Trophoblast cell (in vitro differentiated cells and primary cell): ENCODE results near the gene FXYD6.

ENCODE experiments used
- DNase-seq, 2 donors: peaks; one replicate each; pipeline ENCODE4 v3.0.0-alpha.2; 2016
- H2AFZ ChIP-seq: 2 replicates; pipeline ENCODE4 v1.6.1; 2013; ENCODE audit warnings: low read length, moderate library complexity, mild to moderate bottlenecking; ENCODE audit not compliant: insufficient read depth, poor library complexity
- H2AK5ac ChIP-seq: 2 replicates; pipeline ENCODE4 v1.6.1; 2013; ENCODE audit warnings: mild to moderate bottlenecking, low read length
- H2BK120ac ChIP-seq: 2 replicates; pipeline ENCODE4 v1.6.1; 2013; ENCODE audit warnings: low read length, mild to moderate bottlenecking, moderate library complexity; ENCODE audit not compliant: insufficient read depth, poor library complexity
- H2BK12ac ChIP-seq: 2 replicates; pipeline ENCODE4 v1.6.1; 2013; ENCODE audit warnings: mild to moderate bottlenecking, low read length, moderate library complexity
- H2BK5ac ChIP-seq: 2 replicates; pipeline ENCODE4 v1.6.1; 2013; ENCODE audit warnings: low read length, low read depth, moderate library complexity, mild to moderate bottlenecking; ENCODE audit not compliant: poor library complexity
- H3K14ac ChIP-seq: 2 replicates; pipeline ENCODE4 v1.6.1; 2013; ENCODE audit warnings: mild to moderate bottlenecking, low read length
- H3K18ac ChIP-seq: 2 replicates; pipeline ENCODE4 v1.6.1; 2013; ENCODE audit warnings: mild to moderate bottlenecking, low read length
- H3K23ac ChIP-seq: 2 replicates; pipeline ENCODE4 v1.6.1; 2013; ENCODE audit warnings: low read length
- H3K27ac ChIP-seq: 2 replicates; pipeline ENCODE4 v1.5.1; 2013; ENCODE audit warnings: low read depth, mild to moderate bottlenecking, inconsistent platforms, low read length, moderate library complexity
- H3K27me3 ChIP-seq: 2 replicates; pipeline ENCODE4 v1.6.1; 2013; ENCODE audit warnings: inconsistent platforms, mild to moderate bottlenecking, low read length, moderate library complexity; ENCODE audit not compliant: insufficient read depth
- H3K36me3 ChIP-seq, 2 experiments: 1 replicate in 1 of 2; 2 replicates in 1 of 2; pipeline ENCODE4 v1.6.1; 2013; ENCODE audit warnings: low read length in 2 of 2, mild to moderate bottlenecking in 2 of 2, moderate library complexity in 1 of 2; ENCODE audit not compliant: insufficient read depth in 2 of 2, control insufficient read depth in 1 of 2
- H3K4ac ChIP-seq: 2 replicates; pipeline ENCODE4 v1.6.1; 2013; ENCODE audit warnings: low read depth, mild to moderate bottlenecking, low read length, moderate library complexity
- H3K4me1 ChIP-seq, 2 experiments: 1 replicate in 1 of 2; 2 replicates in 1 of 2; pipeline ENCODE4 v1.6.1; 2013; ENCODE audit warnings: low read length in 2 of 2, mild to moderate bottlenecking in 2 of 2, moderate library complexity in 1 of 2; ENCODE audit not compliant: insufficient read depth in 2 of 2, control insufficient read depth in 1 of 2
- H3K4me2 ChIP-seq: 2 replicates; pipeline ENCODE4 v1.6.1; 2013; ENCODE audit warnings: inconsistent platforms, mild to moderate bottlenecking, low read length, moderate library complexity
- H3K4me3 ChIP-seq: 2 replicates; pipeline ENCODE4 v1.5.1; 2013; ENCODE audit warnings: mild to moderate bottlenecking, low read depth, low read length, inconsistent platforms
- H3K79me1 ChIP-seq: one replicate; pipeline ENCODE4 v1.6.1; 2013; ENCODE audit warnings: low read length
- H3K79me2 ChIP-seq: 2 replicates; pipeline ENCODE4 v1.6.1; 2013; ENCODE audit warnings: low read length, mild to moderate bottlenecking; ENCODE audit not compliant: control insufficient read depth, insufficient read depth, poor library complexity
- H3K9ac ChIP-seq: 2 replicates; pipeline ENCODE4 v1.6.1; 2013; ENCODE audit warnings: mild to moderate bottlenecking, low read length
- H3K9me3 ChIP-seq: 2 replicates; pipeline ENCODE4 v1.6.1; 2013; ENCODE audit warnings: low read depth, mild to moderate bottlenecking, control low read depth, inconsistent platforms, low read length; ENCODE audit not compliant: insufficient read depth
- H4K12ac ChIP-seq: 2 replicates; pipeline ENCODE4 v1.6.1; 2013; ENCODE audit warnings: low read depth, mild to moderate bottlenecking, low read length, moderate library complexity
- H4K8ac ChIP-seq: 2 replicates; pipeline ENCODE4 v1.6.1; 2013; ENCODE audit warnings: low read depth, mild to moderate bottlenecking, low read length, moderate library complexity
- H4K91ac ChIP-seq: one replicate; pipeline ENCODE4 v1.6.1; 2013; ENCODE audit warnings: low read depth, mild to moderate bottlenecking, low read length, moderate library complexity
- WGBS: extraction: QIAGEN DNeasy Blood & Tissue Kit; methylation state at CpG from one replicate; pipeline ENCODE4 v1.1.7; 2013; ENCODE audit warnings: missing lambda C conversion rate; ENCODE audit not compliant: insufficient read length, insufficient coverage; ENCODE audit errors: extremely low coverage; 5-methylcytosine and 5-hydroxymethylcytosine counted together

Gene FXYD6

GRCh38 chr11:117923773-117924172 lies 47.3 kb upstream of the FXYD6 start:
- no peak overlapping the region for H3K4me3 ChIP-seq
- no peak overlapping the region for H3K14ac ChIP-seq
- H4K8ac ChIP-seq, result no peak overlapping the region
- no peak overlapping the region for H2BK5ac ChIP-seq
- no peak for DNase-seq
- WGBS, result no CpG with 5 or more reads among the region's 7 CpGs
- H4K91ac ChIP-seq, result no peak overlapping the region
- no peaks in the 10 kb centered on the region for H3K27me3 ChIP-seq
- no peak overlapping the region for H3K23ac ChIP-seq
- H3K79me2 ChIP-seq, result no peaks in the 10 kb centered on the region
- H3K9ac ChIP-seq, result no peak overlapping the region
- H3K4me2 ChIP-seq, result no peak overlapping the region
- H3K4ac ChIP-seq, result no peak overlapping the region
- H3K27ac ChIP-seq, result no peak overlapping the region
- no peak overlapping the region for H2BK120ac ChIP-seq
- H2BK12ac ChIP-seq, result no peak overlapping the region
- H3K9me3 ChIP-seq, result no peaks in the 10 kb centered on the region
- no peaks in the 10 kb centered on the region for H3K36me3 ChIP-seq
- H2AFZ ChIP-seq, result no peak overlapping the region
- H3K79me1 ChIP-seq, result no peaks in the 10 kb centered on the region
- peaks cover 7 to 15% of the 10 kb centered on the region in 2 experiments for H3K4me1 ChIP-seq
- no peak overlapping the region for H4K12ac ChIP-seq
- H2AK5ac ChIP-seq, result no peak overlapping the region
- H3K18ac ChIP-seq, result no peak overlapping the region

GRCh38 chr11:117923275-117923674 lies 46.8 kb upstream of the FXYD6 start:
- Histone ChIP-seq H3K4ac (no peak overlapping the region), H3K9ac (no peak overlapping the region), H3K23ac (no peak overlapping the region), H3K4me2 (no peak overlapping the region), H3K27ac (no peak overlapping the region), H3K14ac (no peak overlapping the region), H3K4me3 (no peak overlapping the region), H2AFZ (no peak overlapping the region), H4K12ac (no peak overlapping the region), H2BK5ac (no peak overlapping the region), H3K27me3 (no peaks in the 10 kb centered on the region), H3K79me1 (no peaks in the 10 kb centered on the region), H4K8ac (no peak overlapping the region), H3K9me3 (no peaks in the 10 kb centered on the region), H3K36me3 (no peaks in the 10 kb centered on the region), H2BK120ac (no peak overlapping the region), H2AK5ac (no peak overlapping the region), H3K18ac (no peak overlapping the region), H2BK12ac (no peak overlapping the region), H4K91ac (no peak overlapping the region), H3K4me1 (peaks cover 6 to 14% of the 10 kb centered on the region in 2 experiments), H3K79me2 (no peaks in the 10 kb centered on the region)
- DNase-seq, result no peak
- WGBS, result no CpG with 5 or more reads among the region's 4 CpGs

- no peaks in the 10 kb centered on the region for H3K9me3 ChIP-seq
- H4K8ac ChIP-seq, result no peak overlapping the region
- H3K36me3 ChIP-seq, result no peaks in the 10 kb centered on the region
- no CpG with 5 or more reads among the region's 5 CpGs for WGBS
- peaks cover 6 to 14% of the 10 kb centered on the region in 2 experiments for H3K4me1 ChIP-seq
- H2AFZ ChIP-seq, result no peak overlapping the region
- H2BK12ac ChIP-seq, result no peak overlapping the region
- no peak overlapping the region for H2BK120ac ChIP-seq
- H2BK5ac ChIP-seq, result no peak overlapping the region
- H3K18ac ChIP-seq, result no peak overlapping the region
- H3K9ac ChIP-seq, result no peak overlapping the region
- no peak overlapping the region for H4K12ac ChIP-seq
- no peaks in the 10 kb centered on the region for H3K27me3 ChIP-seq
- no peak overlapping the region for H3K27ac ChIP-seq
- H2AK5ac ChIP-seq, result no peak overlapping the region
- H3K79me1 ChIP-seq, result no peaks in the 10 kb centered on the region
- H3K79me2 ChIP-seq, result no peaks in the 10 kb centered on the region
- H4K91ac ChIP-seq, result no peak overlapping the region
- H3K14ac ChIP-seq, result no peak overlapping the region
- H3K23ac ChIP-seq, result no peak overlapping the region
- H3K4me3 ChIP-seq, result no peak overlapping the region
- no peak for DNase-seq
- H3K4ac ChIP-seq, result no peak overlapping the region
- no peak overlapping the region for H3K4me2 ChIP-seq
These were observed 45.4 kb upstream of the FXYD6 start for GRCh38 chr11:117921893-117922292.

- no CpG with 5 or more reads among the region's 2 CpGs for WGBS
- H3K18ac ChIP-seq, result no peak overlapping the region
These were observed 45.0 kb upstream of the FXYD6 start for GRCh38 chr11:117921456-117921855.

More at GRCh38 chr11:117921456-117921855, 45.0 kb upstream of the FXYD6 start:
- Histone ChIP-seq H2BK120ac (no peak overlapping the region), H3K4me2 (no peak overlapping the region), H4K91ac (no peak overlapping the region), H3K14ac (no peak overlapping the region), H4K12ac (no peak overlapping the region), H3K36me3 (no peaks in the 10 kb centered on the region), H2AK5ac (no peak overlapping the region), H4K8ac (no peak overlapping the region), H3K23ac (no peak overlapping the region), H3K27me3 (no peaks in the 10 kb centered on the region), H3K9me3 (no peaks in the 10 kb centered on the region), H3K9ac (no peak overlapping the region), H3K4me3 (no peak overlapping the region), H2BK12ac (no peak overlapping the region), H3K79me1 (no peaks in the 10 kb centered on the region), H3K79me2 (no peaks in the 10 kb centered on the region), H2AFZ (no peak overlapping the region), H2BK5ac (no peak overlapping the region), H3K4ac (no peak overlapping the region), H3K4me1 (peaks cover 6 to 14% of the 10 kb centered on the region in 2 experiments), H3K27ac (no peak overlapping the region)
- DNase-seq, result no peak
